HG03025 (cell line): ENCODE data around the gene TSC1.

Experiments used
- ATAC-seq: cut with Tn5 transposase; IDR thresholded peaks from one replicate; pipeline ENCODE4 v1.9.1; 2021; ENCODE audit warnings: mild to moderate bottlenecking, moderate library complexity; ENCODE audit not compliant: unreplicated experiment, low FRiP score

TSC1 gene

DNA sequence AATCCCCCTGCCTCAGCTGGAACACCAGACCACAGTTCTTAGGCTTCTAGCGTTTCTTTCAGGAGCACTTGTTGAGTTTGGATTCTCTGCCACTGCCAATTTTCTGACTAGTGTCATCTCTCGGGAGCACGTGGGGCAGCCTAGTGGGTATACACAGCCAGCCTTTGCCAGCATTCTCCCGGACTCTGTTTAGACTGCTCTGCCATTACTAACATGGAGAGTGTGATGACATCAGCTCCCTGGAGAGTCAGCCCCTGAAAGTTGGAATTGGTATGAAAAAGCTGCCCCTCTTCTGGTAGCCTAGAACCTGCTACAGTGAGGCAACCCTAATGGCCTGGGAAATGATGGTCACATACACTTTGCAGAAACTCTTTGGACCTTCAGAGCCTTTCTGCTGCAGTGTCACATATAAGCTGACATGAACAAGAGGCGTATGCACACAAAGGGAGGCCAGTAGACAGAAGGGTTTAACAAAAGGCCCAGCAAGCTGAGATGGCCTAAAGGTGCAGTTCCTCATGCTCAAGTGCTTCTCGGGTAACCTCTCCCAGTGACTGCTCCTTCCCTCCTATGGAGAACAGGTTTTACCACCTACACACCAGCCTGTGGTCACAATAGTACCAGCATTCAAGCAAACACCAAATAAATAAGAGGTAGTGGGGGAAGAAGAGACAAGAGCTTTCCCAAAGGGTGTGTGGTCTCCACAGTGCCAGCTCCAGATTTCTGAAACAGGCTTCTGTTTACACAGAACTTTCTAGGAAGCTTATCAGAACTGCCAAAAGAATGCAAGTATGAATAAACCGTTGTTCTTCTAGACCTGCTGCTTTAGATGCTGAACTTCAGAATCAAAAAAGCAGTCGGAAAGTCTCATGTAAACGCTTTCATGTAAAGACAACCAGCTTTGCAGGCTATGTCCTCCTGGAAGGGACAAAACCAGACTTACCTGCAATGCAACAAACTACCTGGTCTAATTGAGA is 49.3 kb downstream of the TSC1 start:
- ATAC-seq, result no peak

GRCh38 chr9:132894346-132894745 is 50.1 kb downstream of the TSC1 start:
- no peak for ATAC-seq

GRCh38 chr9:132892400-132892799 is 52.0 kb downstream of the TSC1 start:
- ATAC-seq, result no peak

DNA sequence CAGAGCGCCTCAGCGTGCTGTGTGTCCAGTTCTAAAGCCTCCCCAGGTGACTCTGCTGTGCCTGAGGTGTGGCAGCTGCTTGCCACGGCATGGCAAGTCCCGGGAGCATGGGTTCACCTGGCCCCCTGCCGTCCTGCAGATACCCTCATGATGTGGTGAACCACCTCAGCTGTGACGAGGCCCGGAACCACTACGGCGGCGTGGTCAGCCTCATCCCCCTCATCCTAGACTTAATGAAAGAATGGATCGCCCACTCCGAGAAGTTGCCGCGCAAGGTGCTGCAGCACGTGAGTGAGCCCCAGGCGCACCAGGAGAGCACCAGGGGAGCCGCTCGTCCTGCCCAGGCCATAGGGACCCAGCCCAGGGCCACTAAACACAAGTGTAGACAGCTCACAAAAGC is 56.3 kb downstream of the TSC1 start:
- ATAC-seq, result no peak

DNA sequence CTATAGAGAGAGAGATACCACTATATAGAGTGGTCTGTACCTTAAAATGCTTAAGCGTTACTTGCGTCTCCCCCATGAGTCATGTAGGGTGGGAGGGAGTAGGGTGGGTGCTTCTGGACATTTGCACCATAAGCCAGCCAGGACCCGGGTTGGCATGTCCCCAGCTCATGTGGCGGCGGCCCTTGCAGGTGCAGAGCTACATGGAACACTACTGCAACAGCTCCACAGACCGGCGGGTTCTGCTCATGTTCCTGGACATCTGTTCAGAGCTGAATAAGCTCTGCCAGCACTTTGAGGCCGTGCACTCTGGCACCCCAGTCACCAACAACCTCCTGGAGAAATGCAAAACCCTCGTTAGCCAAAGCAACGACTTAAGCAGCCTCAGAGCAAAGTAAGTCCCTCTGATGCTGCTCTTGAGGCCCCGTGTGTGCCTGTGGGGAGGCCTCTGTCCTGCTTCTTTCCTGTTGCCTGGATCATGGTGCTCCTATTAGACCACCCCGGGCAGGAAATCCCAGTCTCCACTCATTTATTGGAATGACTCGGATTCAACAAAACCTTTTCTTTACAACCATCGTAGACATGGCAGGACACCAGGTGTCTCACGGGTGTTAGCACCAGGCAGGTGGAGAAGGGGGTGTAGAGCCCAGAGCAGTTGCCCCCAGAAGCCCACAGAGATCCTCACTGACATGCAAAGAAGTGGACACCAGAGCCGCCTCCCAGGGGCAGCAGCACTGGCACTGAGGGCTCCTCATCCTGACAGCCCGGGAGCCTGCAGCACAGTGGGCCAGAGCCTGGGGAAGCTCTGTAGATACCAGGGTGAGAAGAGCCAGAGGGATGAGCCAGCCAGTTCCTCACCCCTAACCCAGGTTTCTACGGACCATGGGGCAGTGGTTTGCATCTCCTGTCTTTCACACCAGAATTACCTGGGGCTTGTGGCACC is 57.0 kb downstream of the TSC1 start:
- no peak for ATAC-seq

DNA sequence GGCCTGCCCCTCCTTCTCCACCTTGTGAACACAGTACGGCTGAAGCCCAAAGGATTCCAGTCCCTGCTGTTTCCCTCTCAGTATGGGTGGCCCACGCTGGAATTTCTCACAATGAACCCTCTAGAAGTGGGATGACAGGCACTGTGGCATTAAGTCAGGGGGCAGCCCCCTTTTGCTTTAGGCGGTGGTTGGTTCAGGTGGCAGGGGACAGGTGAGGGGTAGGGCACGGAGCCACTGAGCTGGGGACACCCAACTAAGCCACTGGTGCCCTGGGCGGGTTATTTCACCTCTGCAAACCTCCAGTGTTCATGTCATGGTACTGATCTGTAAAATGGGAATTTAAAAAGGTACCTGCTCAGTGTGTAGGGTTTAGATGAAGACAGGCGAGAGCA is 58.1 kb downstream of the TSC1 start:
- no peak for ATAC-seq

DNA sequence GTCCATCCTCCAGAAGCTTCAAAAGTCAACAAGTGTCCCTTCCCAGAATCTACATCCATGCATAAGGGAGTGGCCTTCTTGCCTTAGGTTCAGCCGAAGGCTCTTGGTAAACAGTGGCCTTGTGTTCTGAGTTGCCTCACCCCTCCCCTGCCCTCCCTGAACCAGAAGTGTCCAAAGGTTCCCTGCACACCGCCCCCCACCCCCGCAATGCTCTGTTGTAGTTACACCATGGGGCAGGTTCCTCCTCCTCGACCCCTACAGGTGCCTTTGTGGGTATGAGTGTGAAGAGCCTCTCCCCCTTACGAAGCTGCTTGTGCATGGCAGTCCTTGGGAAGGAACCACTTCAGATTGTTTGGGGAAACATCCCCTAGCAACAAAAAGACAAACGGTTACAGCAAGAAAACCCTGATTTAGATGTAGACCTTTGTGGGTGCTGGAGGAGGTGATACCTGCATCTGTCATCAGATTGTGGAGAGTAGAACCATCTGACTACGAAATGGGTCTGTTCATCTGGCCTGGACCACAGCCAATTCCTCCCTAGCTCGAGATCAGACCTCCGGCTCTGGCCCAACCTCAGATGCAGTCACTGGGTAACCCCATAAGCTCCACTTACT is 58.6 kb downstream of the TSC1 start:
- no peak for ATAC-seq

DNA sequence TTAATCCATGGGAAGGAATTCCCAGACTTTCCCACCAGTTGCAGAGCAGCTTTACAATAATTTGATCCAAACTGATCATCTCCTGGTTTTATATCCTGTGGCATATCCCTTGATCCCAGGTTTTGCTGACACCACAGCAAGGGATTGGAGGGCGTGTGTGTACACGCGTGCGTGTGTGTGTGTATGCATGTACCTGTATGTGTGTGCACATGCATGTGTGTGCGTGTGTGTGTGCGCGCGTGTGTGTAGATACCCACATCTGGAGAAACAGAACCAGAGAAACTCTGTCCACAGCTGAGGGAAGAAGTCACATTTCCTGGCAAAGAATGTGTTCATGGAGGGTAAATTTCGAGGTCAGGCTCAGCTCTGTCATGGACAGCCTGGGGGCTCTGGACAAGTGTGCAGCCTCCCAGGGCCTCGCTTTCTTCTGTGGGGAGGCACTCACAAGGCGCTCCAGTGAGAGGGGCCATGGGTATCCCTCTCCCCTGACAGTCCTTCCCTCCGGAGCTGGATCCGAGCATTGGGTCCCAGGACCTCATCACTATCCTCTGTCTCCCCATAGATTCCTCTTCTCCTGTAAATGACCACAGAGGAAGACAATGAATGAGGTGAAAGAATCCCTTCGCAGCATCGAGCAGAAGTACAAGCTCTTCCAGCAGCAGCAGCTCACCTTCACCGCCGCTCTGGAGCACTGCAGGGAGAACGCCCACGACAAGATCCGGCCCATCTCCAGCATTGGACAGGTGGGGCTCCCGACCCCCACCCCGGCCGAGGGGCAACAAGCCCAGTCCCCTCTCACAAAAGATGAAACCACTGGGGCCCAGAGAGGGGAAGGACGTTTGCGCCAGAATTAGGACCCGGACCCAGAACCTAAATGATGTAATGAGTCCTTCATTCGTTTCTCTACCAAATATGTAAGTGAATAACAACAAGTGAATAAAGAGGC is 60.8 kb downstream of the TSC1 start:
- ATAC-seq, result no peak

- no peak for ATAC-seq
Observed at GRCh38 chr9:132882616-132883015, 61.8 kb downstream of the TSC1 start.

DNA sequence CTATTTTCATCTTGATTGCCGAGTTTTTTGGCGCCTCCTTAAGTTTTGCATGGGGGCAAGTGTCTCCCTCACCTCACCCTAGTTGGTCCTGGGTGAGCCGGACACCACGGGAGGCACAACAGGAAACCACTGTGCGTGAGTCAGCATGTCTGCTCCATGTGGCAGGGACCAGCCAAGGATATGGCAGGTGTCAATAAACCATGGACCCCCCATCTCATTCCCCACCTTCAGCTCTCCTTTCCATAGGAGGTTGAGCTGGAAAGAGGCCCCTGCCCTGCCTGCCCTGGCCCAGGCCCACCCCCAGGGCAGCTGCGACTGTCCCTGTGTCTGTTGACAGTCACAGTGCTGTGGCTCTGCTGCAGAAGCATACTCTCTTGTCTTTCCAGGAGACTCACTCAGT is 62.6 kb downstream of the TSC1 start:
- no peak for ATAC-seq

- ATAC-seq, result no peak
Observed at GRCh38 chr9:132880324-132880661, 64.1 kb downstream of the TSC1 start.

GRCh38 chr9:132879457-132880323 is 64.7 kb downstream of the TSC1 start:
- ATAC-seq, result no peak

GRCh38 chr9:132878695-132879456 is 65.5 kb downstream of the TSC1 start, which contains the start of gene SPACA9:
TSS of gene SPACA9 (plus strand) at chr9:132878898. CDS start at chr9:132883948, 5,050 bp downstream.
- ATAC-seq, result no peak

GRCh38 chr9:132877824-132878694 is 66.4 kb downstream of the TSC1 start, which contains the start of gene AK8:
TSS of gene AK8 (minus strand) at chr9:132878284. CDS start at chr9:132878255, 29 bp downstream.
- no peak for ATAC-seq

DNA sequence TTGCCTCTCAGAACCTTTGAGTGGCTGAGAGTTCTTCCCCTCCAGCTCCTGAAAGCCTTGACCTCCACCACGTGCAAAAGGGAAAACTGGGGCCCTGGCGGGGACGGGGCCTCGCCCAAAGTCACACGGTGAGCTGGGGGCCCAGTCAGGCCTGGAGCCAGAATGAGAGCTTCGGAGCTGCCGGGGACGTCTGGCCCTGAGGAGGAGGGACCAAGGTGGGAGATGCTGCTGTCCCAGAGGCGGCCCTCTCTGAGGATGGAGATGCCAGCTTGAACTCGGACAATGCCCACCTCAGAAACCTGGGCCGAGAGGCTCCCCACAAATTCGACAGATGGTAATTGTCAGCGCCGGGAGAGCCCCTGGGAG is 67.0 kb downstream of the TSC1 start:
- no peak for ATAC-seq

DNA sequence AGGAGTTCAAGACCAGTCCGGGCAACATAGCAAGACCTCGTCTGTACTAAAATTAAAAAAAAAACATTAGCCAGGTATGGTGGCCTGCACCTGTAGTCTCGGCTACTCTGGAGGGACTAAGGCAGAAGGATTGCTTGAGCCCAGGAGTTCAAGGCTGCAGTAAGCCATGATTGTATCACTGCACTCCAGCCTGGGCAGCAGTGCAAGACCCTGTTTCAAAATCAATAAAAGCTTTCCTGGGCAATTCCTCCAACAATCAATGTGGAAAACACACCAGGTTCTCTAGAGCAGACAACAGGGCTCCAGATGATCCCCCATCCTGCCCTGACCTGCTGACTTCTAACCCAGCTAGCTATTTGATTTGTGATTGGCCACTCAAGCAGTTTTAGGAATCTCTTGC is 67.6 kb downstream of the TSC1 start:
- ATAC-seq, result no peak

DNA sequence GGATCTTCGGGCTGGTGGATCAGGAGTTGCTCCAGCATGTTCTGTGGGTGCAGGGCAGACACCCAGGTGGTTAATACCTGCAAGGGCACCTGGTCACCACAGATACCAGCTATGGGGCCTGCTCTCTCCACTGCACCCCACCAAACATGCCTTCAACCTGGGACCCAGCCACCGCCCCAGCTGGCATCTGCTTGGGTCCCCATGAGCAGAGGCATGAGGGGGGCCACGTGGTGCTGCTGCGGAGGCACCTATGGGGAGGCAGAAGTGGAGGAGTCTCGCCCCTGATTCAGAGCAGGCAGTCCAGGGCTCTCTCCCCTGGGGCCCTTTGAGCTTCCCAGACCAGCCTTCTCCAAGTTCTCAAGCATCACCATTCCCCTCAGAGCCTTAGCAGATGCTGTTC is 69.3 kb downstream of the TSC1 start:
- ATAC-seq, result no peak
